ENCODE measurements around the gene CRACR2B. TPM values are rescaled to one million over a fixed set of nuclear protein-coding genes. Genes with fewer than 3 reads are reported as not detected.

CRACR2B gene
- total RNA-seq, 1 experiment from 2014 or later, result 132 TPM

- Histone ChIP-seq H3K27ac (ENCODE audit: low read length) (peak overlapping the region; percentile 97), H3K4me3 (ENCODE audit: low read depth in 2 of 2, low read length in 2 of 2) (peak overlapping the region; percentile 85 to 96), H3K27me3 (ENCODE audit: control insufficient read depth, insufficient read depth, low read length) (no peaks in the 10 kb centered on the region), H3K9me3 (ENCODE audit: control insufficient read depth, insufficient read depth, low read depth, low read length) (no peaks in the 10 kb centered on the region), H3K36me3 (ENCODE audit: control insufficient read depth, insufficient read depth, low read length) (no peaks in the 10 kb centered on the region; the same call in none of the 2 replicates), H3K4me1 (ENCODE audit: control insufficient read depth, insufficient read depth, low read length) (peaks cover 58% of the 10 kb centered on the region)
- intact Hi-C loops (cut with micrococcal nuclease; ENCODE audit: unreplicated experiment) (no loop called here), in situ Hi-C loops (cut with HindIII; ENCODE audit: low pct_unique_long_range_greater_than_20kb, low sequenced_read_pairs) (no loop called here)
- ChIA-PET CTCF (interaction anchor here (0.8 kb wide), 1 partner anchor 49 kb away, joined by 13 read pairs; no protein-coding TSS in a partner anchor), POLR2A (interaction anchor here (0.6 kb wide), 1 partner anchor 205 kb away, joined by 3 read pairs; no protein-coding TSS in a partner anchor)
- BruUV-seq (replicated peaks), result TSS peak; percentile 58
- TF ChIP-seq CTCF (IDR thresholded peaks at IDR 0.05) (no peak; the same call in 1 of the 2 replicates), POLR2AphosphoS5 (IDR thresholded peaks at IDR 0.05; ENCODE audit: low read depth, low read length) (peak; percentile 50; the same call in 1 of the 2 replicates), TCF7L2 (IDR thresholded peaks at IDR 0.05; ENCODE audit: low read depth, low read length) (no peak; the same call in 1 of the 2 replicates), SIN3A (IDR thresholded peaks at IDR 0.05; ENCODE audit: borderline replicate concordance, insufficient read depth, low read depth, low read length) (0 out of 2 replicates have a peak, but pooled peaks have one; percentile 45), REST (IDR thresholded peaks at IDR 0.05; ENCODE audit: insufficient read depth in 1 of 2, low read depth in 2 of 2, low read length in 1 of 2) (no peak)
- DNase-seq (ENCODE audit: low read depth, low spot score) (no peak), ATAC-seq (peak; percentile 28)
Observed at GRCh38 chr11:844693-845644, 17.2 kb downstream of the CRACR2B start.

GRCh38 chr11:845872-846495, 18.3 kb downstream of the CRACR2B start:
- CTCF ChIA-PET, result interaction anchor here (0.6 kb wide), 1 partner anchor 34 kb away, joined by 3 read pairs; no protein-coding TSS in a partner anchor

More at GRCh38 chr11:845872-846495, 18.3 kb downstream of the CRACR2B start:
- no peaks in the 10 kb centered on the region for H3K27me3 ChIP-seq (ENCODE audit: control insufficient read depth, insufficient read depth, low read length)
- peaks cover 53% of the 10 kb centered on the region for H3K4me1 ChIP-seq (ENCODE audit: control insufficient read depth, insufficient read depth, low read length)
- peaks cover 3% of the 10 kb centered on the region for H3K36me3 ChIP-seq (ENCODE audit: control insufficient read depth, insufficient read depth, low read length)
- H3K27ac ChIP-seq (ENCODE audit: low read length), result peak overlapping the region; percentile 97
- no peaks in the 10 kb centered on the region for H3K9me3 ChIP-seq (ENCODE audit: control insufficient read depth, insufficient read depth, low read depth, low read length)
- in situ Hi-C loops (cut with HindIII; ENCODE audit: low pct_unique_long_range_greater_than_20kb, low sequenced_read_pairs) (no loop called here), intact Hi-C loops (cut with micrococcal nuclease; ENCODE audit: unreplicated experiment) (no loop called here)
- DNase-seq (ENCODE audit: low read depth, low spot score), result no peak
- BruUV-seq (replicated peaks), result no TSS peak
- POLR2A ChIA-PET, result interaction anchor here (0.5 kb wide), 1 partner anchor 20 kb away, joined by 6 read pairs; no protein-coding TSS in a partner anchor
- no peak for TF ChIP-seq REST (IDR thresholded peaks at IDR 0.05; ENCODE audit: insufficient read depth in 1 of 2, low read depth in 2 of 2, low read length in 1 of 2)
- TF ChIP-seq POLR2AphosphoS5 (IDR thresholded peaks at IDR 0.05; ENCODE audit: low read depth, low read length), result peak; percentile 15
- no peak; the same call in 1 of the 2 replicates for ATAC-seq
- peak overlapping the region in 1 of 2 experiments; percentile 96; a peak in 2 of 4 replicates for H3K4me3 ChIP-seq (ENCODE audit: low read depth in 2 of 2, low read length in 2 of 2)

Data from Panc1 (cell line).